ENCODE measurements around the gene SMCO2.

Gene SMCO2

DNA sequence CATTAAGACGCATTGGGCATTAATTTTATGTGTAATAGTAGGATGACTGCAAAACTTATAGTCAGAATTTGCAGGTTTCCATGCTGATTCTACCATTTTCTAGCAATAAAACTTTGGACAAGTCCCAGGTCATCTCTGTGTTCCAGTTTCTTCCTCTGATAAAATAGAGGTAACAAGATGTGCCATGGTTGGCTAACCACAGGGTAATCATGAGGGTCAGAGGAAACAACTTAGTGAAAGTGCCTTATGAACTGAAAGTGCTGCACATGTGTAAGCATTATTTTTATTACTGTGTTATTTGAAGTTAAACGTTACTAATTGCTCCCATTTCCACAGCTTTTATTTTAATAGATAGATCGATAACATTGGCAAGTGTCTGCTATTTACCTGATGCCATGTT is 21.1 kb downstream of the SMCO2 start:
- TF ChIP-seq, protein P1, sequence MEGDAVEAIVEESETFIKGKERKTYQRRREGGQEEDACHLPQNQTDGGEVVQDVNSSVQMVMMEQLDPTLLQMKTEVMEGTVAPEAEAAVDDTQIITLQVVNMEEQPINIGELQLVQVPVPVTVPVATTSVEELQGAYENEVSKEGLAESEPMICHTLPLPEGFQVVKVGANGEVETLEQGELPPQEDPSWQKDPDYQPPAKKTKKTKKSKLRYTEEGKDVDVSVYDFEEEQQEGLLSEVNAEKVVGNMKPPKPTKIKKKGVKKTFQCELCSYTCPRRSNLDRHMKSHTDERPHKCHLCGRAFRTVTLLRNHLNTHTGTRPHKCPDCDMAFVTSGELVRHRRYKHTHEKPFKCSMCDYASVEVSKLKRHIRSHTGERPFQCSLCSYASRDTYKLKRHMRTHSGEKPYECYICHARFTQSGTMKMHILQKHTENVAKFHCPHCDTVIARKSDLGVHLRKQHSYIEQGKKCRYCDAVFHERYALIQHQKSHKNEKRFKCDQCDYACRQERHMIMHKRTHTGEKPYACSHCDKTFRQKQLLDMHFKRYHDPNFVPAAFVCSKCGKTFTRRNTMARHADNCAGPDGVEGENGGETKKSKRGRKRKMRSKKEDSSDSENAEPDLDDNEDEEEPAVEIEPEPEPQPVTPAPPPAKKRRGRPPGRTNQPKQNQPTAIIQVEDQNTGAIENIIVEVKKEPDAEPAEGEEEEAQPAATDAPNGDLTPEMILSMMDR (IDR thresholded peaks at IDR 0.05): no peak

DNA sequence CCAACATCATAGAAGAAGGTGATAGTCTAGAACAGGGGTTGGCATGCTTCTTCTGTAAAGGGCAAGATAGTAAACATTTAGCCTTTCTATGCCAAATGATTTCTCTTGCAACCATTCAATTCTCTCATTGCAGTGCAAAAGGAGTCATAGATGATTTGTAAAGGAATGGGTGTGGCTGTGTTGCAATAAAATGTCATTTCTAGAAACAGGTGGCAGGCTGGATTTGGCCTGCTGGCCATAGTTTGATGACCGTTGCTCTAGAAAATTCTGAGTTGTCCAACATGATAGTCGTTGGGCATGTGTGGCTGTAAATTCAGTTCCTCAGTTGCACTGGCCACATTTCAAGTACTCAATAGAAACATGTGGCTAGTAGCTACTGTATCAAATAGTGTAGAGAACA is 21.7 kb downstream of the SMCO2 start:
- TF ChIP-seq, protein P1 (IDR thresholded peaks at IDR 0.05): no peak

DNA sequence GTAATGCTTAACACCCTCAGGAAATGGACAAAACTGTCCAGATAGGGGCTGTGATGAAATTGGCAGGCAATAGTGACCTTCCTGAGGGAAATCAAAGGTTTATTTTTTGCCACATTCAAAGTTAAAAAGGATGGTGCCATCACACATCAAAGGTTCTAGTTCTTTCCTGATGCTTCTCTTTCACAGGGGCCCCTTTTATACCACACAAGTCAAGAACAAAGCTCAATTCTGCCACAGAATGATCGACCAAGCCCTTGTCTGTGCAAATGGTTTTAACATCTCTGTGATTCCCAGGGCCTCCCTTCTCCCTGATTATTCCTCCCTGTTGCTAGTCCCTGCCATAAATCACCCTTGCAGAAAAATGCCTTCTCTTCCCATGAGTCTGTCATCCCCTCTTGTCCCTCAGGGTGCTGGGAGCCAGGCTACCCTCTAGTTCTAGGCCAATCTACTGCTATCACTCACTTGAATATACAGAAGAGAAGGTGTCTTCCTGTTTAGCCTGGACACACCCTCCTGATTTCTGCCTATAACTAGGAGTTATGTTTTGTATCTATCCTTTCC is 22.7 kb downstream of the SMCO2 start:
- TF ChIP-seq, protein P1 (IDR thresholded peaks at IDR 0.05): no peak

- TF ChIP-seq, protein P1 (IDR thresholded peaks at IDR 0.05): no peak
Observed at GRCh38 chr12:27472604-27473003, 26.1 kb downstream of the SMCO2 start.

DNA sequence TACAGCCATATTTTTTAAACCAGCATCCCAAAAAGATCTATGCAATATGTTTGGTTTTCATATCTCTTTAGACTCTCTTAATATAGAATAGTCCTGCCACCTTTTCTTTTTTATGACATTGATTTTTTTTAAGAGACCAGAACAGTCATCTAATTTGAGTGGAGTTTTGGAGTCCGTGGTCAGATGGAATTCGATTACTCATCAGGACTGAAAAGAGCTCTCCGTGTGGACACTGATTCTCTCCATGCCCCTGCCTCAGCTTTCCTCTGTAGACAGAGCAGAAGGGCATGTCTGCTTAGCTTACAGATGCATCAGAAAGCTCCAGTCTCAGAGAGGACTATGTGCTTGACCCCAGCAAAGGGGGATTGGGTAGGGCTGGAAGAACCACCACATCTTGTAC is 27.8 kb downstream of the SMCO2 start:
- TF ChIP-seq, protein P1 (IDR thresholded peaks at IDR 0.05): no peak

- TF ChIP-seq, protein P1 (IDR thresholded peaks at IDR 0.05): no peak
Observed at GRCh38 chr12:27477049-27477448, 30.5 kb downstream of the SMCO2 start.

- TF ChIP-seq, protein P1 (IDR thresholded peaks at IDR 0.05): no peak
Observed at GRCh38 chr12:27478949-27479348, 32.4 kb downstream of the SMCO2 start.

DNA sequence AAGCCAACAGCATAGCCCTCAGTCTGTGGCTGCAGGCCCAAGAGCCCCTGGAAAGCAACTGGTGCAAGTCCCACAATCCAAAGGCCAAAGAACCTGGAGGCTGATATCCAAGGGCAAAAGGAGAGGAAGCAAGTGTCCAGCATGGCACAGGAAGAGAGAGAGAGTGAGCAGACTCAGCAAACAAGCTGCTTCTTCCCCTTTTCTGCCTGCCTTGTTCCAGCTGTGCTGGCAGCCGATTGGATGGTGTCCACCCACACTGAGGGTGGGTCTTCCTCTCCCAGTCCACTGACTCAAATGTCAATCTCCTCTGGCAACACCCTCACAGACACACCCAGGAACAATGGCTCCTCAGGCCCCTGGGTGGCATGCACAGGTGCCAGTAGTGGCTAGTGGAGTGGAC is 33.5 kb downstream of the SMCO2 start:
- TF ChIP-seq, protein P1 (IDR thresholded peaks at IDR 0.05): no peak
